COLO668 (cell line): Measurements from ENCODE around the gene HLA-DQA1.
"Not testable (repeated sequence)": the region's sequence is repeated elsewhere in the genome, so short reads cannot be mapped to it uniquely, and the experiment has no call there.

Source experiments
- DNase-seq: peaks from one replicate; lab custom pipeline; 2025; ENCODE audit not compliant: unreplicated experiment; lab: John Stamatoyannopoulos, UW

HLA-DQA1 gene

DNA sequence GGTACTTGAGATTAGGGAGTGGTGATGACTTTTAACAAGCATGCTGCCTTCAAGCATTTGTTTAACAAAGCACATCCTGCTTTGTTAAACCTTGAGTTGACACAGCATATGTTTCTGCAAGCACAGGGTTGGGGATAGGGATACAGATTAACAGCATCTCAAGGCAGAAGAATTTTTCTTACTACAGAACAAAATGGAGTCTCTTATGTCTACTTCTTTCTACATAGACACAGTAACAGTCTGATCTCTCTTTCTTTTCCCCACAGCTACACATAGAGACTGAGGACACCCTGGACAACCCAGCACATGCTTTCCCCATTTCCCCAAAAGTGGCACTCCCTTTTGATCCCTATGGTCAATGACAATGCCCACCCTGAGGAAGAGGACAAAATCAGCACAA lies 20.6 kb downstream of the HLA-DQA1 start:
- not testable (repeated sequence) for DNase-seq

DNA sequence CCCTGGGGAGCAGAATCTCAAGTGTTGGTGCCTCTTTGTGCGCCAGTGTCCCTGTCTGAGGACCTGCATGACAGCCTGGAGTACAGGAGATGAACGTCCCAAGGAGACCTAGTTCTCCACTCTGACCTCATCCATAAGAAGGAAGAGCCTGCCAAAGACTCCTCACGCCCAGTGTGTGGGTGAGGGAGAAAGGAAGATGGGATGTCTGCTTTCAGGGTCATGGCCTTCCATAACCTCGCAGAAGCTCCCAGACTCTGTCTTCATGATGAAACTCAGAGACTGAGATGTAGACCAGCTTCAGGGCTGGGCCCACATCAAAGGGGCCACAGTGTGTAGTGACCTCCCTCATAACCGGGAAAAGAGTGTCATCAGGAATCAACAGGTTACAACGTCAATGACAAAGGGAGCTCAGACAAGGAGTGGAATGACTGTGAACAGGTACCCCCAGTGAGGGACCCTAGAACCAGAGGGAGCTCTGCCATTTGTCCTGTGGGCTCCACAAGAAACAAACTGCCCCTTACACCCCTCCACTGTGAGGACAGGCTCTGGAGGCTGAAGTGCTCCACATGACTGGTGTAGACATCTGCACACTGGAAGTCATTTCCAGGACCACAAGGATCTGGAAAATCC lies 21.2 kb downstream of the HLA-DQA1 start:
- DNase-seq, result no peak

- DNase-seq, result no peak
Measured at GRCh38 chr6:32659856-32660595, 22.8 kb downstream of the HLA-DQA1 start.

DNA sequence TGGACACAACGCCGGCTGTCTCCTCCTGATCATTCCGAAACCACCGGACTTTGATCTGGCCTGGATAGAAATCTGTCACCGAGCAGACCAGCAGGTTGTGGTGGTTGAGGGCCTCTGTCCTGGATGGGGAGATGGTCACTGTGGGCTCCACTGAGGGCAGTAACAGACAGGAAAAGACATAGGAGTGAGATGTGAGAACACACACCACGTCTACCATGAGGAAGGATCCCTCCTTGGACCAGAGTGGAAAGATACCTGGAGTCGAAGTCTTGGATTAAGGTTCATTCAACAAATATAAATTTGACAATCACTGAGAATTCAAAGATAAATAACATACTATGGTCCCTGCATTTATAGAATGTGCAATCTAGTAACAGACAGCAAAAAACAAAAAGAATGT lies 24.9 kb downstream of the HLA-DQA1 start:
- DNase-seq, result no peak

GRCh38 chr6:32662836-32663235 lies 25.6 kb downstream of the HLA-DQA1 start:
- DNase-seq, result no peak

GRCh38 chr6:32664354-32664753 lies 27.1 kb downstream of the HLA-DQA1 start:
- no peak for DNase-seq

DNA sequence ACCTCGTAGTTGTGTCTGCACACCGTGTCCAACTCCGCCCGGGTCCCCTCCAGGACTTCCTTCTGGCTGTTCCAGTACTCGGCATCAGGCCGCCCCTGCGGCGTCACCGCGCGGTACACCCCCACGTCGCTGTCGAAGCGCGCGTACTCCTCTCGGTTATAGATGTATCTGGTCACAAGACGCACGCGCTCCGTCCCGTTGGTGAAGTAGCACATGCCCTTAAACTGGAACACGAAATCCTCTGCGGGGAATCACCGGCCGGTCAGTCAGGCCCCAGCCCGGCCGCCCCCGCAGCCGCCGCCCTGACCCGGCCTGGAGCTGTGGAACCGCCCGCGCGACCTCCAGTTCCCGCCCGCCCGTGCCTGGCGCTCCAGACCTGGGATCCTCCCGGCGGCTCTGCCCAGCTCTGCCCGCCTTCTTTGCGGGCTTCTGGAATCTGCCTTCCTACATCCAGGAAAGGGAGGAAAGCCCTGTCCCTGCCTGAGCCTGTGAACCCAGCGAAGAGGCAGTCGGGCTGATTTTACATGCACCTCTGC lies 27.7 kb downstream of the HLA-DQA1 start:
- no peak for DNase-seq

- no peak for DNase-seq
Measured at GRCh38 chr6:32665661-32666060, 28.5 kb downstream of the HLA-DQA1 start.

GRCh38 chr6:32666420-32667300 lies 29.5 kb downstream of the HLA-DQA1 start, which contains the start of gene HLA-DQB1:
Gene HLA-DQB1, minus strand, starts transcription at chr6:32666657. Its CDS starts 50 bp downstream, at chr6:32666607.
- DNase-seq, result no peak

DNA sequence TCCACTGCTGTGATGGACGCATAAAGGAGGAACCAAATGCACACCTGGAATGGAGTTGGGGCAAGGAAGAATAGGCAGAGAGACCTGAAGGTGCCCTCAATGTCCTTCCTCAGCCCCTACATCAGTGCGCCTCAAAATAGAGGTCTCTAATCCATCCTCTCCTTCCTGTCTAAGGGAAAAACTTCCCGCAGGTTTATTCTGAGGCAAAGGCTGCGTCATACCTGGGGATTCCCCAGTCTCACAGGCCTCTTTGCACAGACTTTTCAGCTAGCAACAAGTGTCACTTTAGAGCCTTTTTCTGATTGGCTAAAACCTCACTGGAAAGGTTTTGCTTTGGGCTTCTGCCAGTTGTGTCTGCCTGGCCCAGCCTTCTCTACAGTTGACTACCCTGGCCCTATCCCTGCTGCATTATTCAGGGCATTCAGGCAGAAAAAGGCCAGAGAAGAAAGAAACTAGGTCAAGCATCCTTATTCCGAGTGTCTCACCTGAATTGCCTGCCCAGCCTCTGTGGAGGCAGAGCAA lies 31.1 kb downstream of the HLA-DQA1 start:
- DNase-seq, result no peak

DNA sequence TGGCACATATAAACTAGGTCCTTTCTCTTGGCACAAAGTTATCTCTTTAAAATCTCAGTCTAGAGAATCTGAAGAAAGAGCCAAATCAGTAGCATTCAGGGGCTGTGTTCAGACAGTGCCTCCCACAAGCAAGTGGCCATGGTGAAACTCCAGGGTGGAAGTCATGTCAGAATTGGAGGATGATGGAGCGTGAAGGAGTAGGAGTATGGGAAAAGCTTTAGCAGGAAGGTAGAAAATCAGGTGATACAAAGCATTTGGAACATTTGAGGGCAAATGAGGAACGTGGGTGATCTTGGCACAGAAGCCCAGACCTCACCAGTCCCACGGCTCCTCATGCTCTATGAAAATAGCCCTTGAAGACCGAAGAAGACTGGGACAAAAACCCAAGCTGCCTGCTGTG lies 32.0 kb downstream of the HLA-DQA1 start:
- no peak for DNase-seq

- DNase-seq, result no peak
Measured at GRCh38 chr6:32669893-32670292, 32.7 kb downstream of the HLA-DQA1 start.

DNA sequence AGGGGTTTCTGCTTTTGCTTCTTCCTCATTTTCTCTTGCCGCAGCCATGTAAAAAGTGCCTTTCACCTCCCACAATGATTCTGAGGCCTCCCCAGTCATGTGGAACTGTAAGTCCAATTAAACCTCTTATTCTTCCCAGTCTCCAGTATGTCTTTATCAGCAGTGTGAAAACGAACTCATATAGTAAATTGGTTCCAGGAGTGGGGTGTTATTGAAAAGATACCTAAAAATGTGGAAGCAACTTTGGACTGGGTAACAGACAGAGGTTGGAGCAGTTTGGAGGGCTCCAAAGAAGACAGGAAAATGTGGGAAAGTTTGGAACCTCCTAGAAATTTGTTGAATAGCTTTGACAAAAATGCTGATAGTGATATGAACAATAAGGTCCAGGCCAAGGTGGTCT lies 34.7 kb downstream of the HLA-DQA1 start:
- DNase-seq, result not testable (repeated sequence)

DNA sequence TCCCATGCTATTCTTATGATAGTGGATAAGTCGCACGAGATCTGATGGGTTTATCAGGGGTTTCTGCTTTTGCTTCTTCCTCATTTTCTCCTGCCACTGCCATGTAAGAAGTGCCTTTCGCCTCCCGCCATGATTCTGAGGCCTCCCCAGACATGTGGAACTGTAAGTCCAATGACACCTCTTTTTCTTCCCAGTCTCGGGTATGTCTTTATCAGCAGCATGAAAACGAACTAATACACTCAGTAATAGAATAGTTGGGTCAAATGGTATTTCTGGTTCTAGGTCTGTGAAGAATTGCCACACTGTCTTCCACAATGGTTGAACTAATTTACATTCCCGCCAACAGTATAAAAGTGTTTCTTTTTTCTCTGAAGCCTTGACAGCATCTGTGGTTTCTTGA lies 36.9 kb downstream of the HLA-DQA1 start:
- not testable (repeated sequence) for DNase-seq

DNA sequence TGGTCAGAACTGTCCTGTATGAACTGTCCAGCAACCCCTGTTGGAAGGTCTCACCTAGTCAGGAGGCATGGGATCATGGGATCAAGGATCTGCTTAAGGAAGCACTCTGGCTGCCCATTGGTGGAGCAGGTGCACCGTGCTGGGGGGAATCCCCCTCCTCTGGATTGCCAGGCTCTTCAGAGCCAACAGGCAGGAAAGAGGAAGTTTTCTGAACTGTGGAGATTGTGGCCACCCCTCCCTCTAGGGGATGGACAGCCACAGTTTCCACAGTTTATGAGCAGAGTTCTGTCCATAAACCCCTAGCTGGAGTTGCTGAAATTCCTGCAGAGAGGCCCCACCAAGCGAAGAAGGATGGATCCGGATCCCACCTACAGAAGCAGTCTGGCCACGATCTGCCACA lies 42.3 kb downstream of the HLA-DQA1 start:
- DNase-seq, result no peak

GRCh38 chr6:32680055-32680454 lies 42.8 kb downstream of the HLA-DQA1 start:
- no peak for DNase-seq

DNA sequence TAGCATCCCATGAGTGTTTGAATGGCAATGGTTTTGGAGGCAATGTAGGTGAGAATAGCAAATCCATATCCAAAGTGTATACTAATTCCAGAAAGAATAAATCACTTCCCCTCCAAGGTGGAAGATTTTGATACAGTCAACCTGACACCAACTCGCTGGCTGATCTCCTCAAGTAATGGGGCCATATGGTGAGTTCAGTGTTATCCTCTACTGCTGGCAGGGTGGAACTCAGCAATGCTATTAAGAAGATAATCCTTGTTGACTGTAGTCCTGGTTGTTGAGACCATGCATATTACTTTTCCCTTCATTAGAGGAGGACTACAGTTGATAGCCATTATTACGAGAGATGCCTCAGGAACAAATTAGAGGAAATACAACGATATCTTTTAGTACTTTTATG lies 47.0 kb downstream of the HLA-DQA1 start:
- DNase-seq, result no peak

DNA sequence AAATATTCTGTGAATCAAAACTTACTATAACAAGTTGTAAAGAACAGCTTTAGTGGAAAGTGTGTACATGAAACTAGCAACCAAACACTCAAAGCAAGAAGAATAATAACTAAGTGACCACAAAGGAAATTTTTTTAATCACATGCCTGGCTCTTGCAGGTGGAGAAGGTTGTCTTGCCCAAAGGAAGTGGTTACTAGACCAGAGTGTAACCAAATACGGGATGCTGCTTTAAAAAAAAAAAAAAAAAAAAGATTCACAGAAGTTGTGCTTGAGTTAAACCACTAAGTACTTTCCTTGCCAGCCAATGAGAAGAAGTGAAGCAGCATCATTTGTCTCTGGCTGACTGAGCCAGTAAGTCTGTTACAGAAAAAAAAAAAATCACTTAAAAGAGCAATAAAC lies 48.4 kb downstream of the HLA-DQA1 start:
- DNase-seq, result no peak

- no peak for DNase-seq
Measured at GRCh38 chr6:32689531-32690501, 52.6 kb downstream of the HLA-DQA1 start.

GRCh38 chr6:32692019-32692418 lies 54.8 kb downstream of the HLA-DQA1 start:
- DNase-seq, result no peak
